NK-92 treated with Interleukin-12 subunit alpha and Interleukin-12 subunit beta, amount 100 ng/mL, for 24 hours (cell line): Measurements from ENCODE around the gene RAB3IP.

Experiments used
- DNase-seq: peaks from one replicate; lab custom pipeline; 2025; lab: John Stamatoyannopoulos, UW

Gene RAB3IP, protein sequence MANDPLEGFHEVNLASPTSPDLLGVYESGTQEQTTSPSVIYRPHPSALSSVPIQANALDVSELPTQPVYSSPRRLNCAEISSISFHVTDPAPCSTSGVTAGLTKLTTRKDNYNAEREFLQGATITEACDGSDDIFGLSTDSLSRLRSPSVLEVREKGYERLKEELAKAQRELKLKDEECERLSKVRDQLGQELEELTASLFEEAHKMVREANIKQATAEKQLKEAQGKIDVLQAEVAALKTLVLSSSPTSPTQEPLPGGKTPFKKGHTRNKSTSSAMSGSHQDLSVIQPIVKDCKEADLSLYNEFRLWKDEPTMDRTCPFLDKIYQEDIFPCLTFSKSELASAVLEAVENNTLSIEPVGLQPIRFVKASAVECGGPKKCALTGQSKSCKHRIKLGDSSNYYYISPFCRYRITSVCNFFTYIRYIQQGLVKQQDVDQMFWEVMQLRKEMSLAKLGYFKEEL

DNA sequence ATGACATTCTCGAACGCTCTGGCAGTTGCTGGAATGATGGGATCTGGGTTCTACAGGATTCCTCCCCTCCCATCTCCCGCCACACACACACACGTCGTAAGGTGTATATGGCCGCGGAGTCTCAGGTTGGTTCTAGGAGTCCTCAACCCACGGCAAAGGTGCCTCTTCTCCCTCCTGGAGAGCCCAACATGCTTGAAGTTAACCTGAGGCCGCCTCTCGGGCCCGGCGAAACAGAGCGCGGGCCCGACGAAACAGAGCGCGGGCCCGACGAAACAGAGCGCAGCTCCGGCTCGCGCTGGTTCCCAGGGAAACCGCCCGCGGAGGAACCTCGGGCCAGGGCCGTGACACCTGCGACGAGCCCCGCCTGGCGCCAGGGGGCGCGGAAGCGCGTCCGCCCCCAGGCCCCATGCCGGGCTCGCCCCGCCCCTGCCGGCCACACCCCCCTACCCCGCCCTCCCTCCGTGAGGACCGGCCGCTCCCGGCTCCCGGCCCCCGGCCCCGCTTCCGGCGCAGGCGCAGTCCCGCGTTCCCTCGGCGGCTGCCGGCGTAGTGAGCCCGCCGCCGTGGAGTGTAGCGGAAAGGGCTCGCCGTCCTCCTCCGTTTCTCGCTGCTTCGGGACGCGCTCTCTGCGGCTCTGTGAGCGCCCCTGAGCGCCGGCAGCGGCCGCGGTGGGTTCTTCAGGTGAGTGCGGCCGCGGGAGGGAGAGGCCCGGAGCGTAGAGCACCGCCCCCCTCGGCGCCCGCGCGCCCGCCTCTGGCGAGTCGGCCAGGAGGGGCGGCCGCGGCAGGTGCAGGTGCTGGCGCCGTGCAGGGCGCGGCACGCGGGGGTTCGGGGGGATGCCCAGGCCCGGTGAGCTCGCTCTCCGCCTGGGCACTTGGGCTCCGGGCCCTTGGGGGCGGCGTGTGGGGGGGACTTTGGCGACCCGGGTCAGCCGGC lies at the start of gene RAB3IP:
Gene RAB3IP, plus strand, starts transcription at position 510 of the 936 bp plus-strand sequence. CDS start 16,549 bp downstream, outside the sequence.
- no peak for DNase-seq

DNA sequence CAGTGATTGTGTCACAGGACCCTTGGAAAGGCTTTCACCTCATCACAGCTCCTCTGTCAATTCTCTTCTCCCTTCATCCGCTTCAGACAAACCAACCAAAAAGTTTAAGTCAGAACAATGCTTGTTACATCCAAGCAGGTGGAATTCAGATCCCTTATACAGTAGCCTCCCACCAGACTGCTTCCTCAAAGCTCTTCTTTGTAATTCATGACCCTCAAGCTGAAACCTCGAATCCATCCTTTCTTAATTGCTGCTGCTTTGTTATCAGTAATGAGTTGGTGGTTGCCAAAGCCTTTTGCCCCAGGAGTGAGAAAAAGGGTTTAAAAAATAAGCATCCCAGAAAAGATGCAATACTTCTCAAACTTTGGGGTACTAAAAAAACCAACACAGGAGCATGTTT lies 49.0 kb upstream of the RAB3IP start:
- no peak for DNase-seq

DNA sequence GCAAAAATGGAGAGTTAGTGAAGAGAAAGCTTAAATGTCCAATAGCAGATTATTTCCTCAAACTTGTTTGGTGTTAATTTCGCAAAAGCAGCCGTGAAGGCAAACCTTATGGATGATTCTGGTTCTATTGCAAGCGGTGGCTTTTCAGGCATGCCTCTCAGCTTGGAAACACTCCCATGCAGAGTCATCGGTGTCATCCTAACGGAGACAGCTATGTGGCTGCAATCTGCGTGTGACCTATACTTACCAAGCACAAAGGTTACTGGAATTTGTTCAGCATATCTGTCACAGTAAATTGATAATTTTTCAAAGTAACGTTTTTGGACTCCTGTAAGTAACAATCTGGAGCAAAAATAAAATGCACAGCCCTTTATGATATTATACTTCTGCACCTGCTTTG lies 44.5 kb upstream of the RAB3IP start:
- no peak for DNase-seq

DNA sequence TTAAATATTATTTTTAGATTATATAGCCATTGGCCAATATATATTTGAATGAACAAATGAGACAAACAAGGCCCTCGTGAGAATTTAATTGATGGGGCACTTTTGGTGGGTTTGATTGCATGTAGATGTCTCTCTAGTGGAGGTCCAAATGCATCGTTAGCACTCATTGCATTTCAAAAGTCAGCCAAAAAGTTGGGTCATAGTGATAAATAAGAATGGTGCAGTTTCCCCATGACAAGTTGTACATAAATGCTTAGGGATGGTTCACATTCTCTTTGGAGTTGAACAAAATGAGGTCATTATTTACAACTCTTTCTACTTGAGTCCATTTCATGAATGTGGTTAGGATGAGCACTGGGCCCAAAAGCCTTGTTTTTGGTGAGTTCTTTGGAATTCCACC lies 40.6 kb upstream of the RAB3IP start:
- DNase-seq = no peak

DNA sequence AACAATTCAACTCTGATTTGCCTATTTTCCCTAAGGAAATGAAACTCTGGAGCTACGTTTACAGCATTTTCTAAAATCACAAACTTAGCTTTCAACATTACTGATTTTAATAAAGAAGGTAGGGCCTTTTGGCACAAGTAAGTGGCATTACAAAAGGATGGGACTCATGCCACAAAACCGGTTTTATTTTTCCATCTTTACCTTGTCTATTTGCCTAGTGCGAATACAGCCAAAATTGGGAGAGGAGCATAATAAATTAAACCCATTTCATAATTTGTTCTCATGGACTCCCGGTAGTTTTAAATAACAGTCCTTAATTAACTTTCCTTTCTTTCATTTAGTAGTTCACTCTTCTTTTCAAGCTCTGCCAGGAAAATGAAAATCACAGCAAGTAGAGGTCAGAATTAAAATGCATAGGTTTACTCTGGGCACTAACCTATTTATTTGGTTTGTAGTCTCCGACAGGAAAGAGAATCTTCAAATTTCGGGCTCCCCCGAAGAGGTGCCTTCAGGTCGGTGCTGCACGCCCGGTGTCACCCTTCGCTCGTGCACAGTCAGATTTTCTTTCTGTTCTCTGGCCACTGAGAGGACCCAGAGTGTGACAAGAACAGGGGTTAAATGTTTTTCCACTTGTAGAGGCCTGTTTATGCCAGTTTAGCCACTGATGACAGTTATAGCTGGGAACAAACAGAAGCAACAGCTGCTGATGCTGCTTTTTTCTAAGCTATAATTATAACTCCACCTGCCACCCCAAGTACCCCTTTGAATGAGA lies 39.7 kb upstream of the RAB3IP start, which contains the start of gene BEST3:
Gene BEST3, minus strand, starts transcription at position 535 of the 772 bp plus-strand sequence. CDS start 1,505 bp downstream, outside the sequence.
- no peak for DNase-seq

DNA sequence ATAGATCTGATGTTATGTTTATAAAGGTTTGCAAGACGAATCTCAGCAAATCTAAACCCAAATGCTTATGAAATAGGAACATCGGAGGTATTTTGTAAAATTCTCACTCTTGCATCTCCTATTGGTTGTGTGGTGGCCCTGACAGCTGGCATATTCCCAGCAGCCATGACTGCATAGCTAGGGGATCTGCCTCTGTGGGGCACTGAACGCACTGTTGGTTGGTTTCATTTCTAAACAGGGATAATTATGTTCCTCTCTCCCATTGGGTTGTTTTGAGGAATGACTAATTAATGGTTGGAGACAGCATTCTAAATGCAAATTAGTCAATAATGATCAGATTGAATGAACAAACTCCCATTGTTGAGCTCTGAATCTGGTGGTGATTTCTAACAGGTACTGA lies 36.8 kb upstream of the RAB3IP start:
- no peak for DNase-seq

DNA sequence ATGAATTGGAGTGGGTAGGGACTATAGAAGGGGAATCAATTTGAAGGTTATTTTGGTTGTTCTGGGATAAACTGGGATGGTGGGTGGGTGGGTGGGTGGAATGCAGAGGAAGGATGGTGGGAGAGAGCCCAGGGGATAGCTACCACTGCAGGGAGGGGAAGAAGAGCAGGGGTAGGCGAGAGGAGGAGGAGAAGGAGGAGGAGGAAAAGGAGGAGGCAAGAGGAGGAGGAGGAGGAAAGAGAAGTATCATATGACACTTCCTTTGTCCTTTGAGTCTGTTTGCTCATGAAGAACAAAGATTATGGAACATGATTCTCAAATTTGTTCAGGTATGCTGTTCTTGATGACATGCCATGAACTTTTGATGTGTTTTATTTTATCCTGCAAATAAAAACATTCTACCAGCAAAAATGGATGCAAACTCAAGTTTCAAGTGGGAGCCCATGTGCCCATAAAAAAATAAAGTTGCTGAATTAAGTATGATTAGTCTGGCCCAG lies 35.5 kb upstream of the RAB3IP start:
- no peak for DNase-seq

DNA sequence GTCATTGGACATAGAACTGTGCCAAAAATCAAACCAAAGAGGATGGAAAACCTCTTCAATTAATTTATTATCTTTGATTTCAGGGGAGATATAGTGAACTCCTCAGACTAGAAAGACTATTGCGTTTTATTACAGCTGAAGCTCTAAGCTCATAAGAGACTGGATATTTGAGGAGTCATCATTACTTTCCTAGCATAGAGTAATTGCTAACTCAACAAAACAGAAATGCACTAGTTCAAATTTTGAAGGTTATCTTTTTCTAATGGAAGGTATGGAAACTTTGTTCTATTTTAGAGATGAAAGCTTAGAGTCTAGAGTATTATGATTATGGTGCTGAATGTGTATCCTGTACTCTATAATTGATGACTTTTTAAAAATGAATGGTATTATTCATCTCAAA lies 34.3 kb upstream of the RAB3IP start:
- no peak for DNase-seq

DNA sequence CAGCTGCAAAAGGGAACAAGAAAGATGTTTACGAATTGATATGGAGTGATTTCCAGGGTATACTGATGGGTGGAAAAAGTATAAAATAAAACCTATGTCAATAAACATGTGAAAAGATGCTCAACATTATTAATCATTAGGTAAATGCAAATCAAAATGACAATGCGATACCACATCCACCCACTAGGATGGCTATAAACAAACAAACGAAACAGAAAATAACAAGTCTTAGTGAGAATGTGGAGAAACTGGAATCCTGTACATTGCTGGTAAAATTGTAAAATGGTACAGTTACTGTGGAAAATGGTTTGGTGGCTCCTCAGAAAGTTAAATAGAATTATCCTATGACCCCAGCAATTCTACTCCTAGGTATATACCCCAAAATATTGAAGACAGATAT lies 30.0 kb upstream of the RAB3IP start:
- DNase-seq = no peak

DNA sequence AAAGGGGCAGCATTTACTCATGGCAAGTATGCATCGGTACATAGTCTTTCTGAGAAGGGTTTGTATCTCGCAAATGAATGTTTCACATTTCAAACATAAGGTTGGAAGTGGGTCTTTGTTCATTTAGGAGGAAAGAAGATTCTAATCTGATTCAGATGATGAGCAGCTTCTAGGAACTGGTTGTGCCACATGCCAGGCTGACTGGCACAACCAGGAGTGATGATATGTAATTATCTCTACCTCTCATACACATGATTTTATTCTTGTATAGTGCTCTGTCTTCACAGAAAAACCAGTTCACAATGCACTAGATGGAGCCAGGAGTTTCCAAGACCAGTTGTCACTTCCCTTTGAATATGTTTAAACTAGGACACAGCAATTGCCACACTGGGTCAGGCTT lies 25.8 kb upstream of the RAB3IP start:
- DNase-seq = no peak

DNA sequence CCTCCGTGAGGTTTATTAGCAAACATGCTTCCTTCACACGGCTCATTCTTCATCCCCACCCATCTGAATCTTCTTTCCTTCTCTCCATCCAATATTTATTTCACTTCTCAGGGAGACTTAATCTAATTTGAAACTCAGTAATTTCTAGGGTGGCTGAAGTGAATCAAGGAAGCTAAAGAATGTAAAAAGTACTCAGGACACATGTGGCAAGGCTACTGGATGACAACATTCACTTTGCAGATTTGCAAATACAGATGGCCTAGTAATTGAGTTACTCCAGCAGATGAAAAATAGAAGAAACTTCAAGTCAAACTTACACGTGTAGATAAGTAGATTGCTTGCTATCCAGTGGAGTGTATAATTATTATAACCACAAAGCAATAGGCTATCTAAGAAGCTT lies 24.1 kb upstream of the RAB3IP start:
- no peak for DNase-seq

DNA sequence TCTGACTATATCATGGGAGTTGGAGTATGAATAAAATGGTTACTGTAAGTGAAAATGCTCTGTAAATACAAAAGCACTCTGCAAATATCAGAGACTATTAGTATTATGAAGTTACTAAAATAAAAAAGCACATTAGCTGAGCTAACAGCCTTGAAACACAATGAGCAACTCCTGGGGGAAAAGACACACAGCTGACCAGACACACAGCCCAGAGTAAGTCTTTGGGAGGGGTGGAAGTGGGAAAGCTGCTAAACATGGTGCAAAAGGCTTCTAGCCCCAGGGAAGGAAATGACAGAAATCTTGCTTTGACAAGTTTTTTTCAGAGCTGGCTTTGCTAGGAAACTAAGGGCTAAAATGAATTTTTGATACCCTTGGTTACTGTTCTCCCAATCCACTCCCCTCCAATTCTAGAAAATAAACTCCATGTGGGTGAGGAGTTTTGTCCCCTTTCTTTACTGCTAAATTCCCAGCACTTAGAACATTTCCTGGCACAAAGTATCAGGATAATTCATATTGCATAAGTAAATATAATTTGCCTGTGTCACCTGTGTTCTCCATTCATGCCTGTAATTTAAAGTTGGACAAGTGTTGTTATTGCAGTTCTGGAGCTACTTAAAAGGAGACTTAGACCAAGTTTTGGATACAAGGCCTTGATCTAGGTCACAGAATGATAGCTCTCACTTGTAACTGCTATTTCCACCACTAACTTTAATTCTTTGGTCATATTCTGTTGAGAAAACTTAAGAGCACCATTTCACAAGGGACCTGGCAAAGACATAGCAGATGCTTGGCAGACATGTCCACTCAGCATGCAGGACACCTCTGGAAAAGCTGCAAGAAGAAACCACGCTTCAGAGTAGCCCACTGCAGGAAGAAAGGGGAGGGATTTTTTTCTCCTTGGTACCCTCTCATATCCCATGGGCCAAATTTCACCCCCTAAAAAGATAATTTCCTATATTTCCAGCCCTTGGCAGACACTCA lies 19.0 kb upstream of the RAB3IP start:
- no peak for DNase-seq

DNA sequence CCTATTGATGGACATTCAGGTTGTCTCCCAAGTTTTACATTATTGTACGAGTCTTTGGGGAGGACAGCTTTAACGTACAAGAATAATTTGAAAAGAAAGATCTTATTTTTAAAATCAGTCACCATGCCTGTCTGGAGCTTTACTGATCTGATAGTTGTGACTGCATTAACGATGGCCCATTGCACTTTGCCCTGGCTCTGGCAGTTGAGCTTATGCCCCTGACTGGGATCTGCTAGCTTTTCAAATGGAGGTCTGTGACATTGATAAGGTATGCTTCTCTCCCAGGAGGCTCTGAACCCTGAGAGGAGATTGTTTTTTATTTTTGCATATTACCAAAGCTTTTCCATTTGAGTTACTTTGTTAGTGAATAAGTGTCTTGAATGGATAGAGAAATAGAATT lies 17.9 kb upstream of the RAB3IP start:
- DNase-seq = no peak

DNA sequence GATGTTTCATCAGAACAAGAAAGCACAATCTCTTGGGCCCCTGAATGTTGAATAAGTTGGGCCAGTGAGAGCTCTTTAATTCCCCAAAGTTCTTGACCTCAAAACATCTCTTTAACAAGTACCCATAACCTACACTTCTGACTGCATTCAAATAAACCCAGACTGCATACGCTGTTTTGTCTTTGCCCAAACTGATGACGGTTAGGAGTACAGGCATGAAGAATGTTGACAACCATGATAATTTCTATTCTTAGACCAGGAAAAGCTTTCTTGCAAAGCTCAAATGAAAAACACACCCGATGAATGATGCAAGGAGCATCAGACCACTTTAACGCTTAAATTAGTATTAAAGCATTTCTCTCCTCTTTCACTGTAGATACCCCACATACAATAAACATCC lies 11.7 kb upstream of the RAB3IP start:
- DNase-seq = no peak

DNA sequence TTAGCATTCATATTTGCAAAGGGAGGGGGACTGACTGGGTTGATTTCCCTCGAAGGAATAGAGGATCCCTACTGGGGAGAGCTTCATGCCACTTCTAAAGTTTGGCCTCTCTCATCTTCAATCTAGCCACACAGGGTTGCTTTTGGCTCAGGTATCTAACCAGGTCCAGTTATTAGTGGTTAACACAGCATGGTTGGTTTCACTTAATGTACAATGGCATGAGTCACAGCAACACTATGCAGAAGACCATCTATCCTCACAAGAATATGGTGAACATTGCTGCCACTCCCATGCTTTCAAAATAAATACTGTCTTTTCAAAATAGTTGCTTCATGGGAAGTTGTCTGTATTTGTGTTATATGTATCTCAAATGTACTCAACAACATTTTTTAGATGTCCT lies 6.6 kb upstream of the RAB3IP start:
- DNase-seq = no peak

DNA sequence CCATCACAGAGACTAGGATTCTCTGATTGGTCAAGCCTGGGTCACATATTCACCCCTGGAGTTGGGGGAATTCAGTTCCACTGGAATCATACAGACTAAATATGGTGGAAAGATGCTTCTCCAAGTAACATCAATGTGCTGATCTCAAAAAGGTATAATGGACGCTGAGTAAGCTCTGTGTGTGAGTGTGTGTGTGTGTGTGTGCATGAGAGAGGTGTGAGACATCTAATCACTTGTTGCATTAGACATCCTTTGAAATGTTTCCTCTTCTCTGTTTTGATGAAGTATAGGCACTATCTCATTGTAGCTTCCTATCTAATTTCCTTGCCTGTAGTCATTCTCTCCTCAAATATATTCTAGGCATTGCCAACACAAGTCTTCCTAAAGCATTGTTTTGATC lies 5.0 kb upstream of the RAB3IP start:
- no peak for DNase-seq

DNA sequence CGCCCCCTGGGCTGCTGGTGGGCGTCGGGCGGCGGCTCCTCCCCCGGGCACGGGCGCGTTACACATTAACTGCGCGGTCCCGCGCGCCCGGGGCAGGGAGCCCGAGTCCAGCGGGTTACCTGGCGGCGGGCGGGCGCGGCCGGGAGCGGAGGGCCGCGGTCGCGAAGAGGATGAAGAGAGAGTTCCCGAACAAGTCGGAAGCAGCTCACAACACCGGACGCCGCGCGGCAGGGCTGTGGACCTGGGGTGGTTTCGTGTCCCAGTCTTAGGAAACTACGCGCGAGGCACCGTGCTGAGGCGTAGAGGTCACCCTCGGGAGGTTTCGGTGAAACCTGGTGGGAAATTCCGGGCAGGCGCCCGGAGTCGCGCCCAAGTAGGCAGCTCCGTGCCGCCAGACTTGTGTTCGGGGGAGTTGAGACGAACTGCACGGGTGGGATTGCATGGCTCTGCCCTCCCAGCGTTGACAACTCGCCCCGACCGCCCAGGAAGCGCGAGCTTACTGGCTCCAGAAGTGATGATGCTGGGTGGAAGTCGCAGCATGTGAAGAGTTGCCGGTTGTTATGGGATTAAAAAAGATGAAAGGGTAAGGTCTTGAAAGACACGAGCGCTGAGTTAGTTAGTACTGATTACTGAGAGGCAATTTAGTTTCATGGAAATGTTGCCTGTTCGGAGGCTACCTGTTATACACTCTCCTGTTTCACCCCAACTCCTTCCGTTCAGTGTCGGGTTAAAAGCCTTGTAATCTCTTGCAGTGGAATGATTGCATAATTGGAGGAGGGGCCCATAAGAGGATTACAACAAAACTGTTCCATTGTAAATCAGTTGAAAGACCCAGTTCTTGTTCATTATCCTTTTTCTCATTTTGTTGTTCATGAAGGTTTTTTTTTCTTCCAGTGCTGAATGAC lies 879 bp downstream of the RAB3IP start:
- DNase-seq = no peak

DNA sequence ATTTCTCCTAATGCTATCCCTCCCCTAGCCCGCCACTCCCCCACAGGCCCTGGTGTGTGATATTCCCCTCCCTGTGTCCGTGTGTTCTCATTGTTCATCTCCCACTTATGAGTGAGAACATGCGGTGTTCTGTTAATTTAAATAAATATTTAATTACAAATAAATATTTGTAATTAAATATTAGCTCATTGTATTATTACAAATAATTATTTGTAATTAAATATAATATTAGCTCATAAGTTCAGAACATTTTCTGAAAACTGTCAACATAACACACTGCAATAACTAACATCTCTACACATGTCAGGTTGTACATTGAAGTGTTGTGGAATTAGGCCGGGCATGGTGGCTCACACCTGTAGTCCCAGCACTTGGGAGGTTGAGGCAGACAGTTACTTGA lies 5.4 kb downstream of the RAB3IP start:
- no peak for DNase-seq

DNA sequence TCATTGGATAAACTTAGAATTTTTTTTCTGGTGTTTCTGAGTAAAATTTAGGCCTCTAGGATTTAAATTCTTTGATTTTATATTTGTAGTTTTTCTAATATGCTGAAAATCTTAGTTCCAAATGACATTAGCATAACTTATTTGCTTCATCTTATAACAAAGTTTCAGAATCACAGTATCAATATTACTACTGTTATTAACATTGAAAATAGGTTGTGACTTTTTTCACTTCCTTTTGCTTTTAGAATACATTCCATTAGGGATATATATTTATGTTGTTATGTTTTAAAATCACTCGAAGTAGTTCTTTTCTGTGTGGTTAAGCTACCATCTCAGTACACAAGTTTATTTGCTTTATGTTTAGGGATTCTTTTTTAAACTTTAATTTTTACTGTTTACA lies 12.8 kb downstream of the RAB3IP start:
- no peak for DNase-seq

DNA sequence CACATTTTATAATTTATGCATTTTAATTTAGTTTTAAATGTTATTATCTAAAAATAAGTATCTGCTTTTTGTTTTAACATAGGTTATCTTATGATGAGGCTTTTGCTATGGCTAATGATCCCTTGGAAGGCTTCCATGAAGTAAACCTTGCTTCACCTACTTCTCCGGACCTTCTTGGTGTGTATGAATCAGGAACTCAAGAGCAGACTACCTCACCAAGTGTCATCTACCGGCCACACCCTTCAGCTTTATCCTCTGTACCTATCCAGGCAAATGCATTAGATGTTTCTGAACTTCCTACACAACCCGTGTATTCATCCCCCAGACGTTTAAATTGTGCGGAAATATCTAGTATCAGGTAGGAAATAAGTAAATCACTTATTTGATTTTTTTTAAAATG lies 16.6 kb downstream of the RAB3IP start:
- no peak for DNase-seq
